PC-3 (cell line): ENCODE results near the gene MAP2K5. TPM values are rescaled to one million over a fixed set of nuclear protein-coding genes. Genes with fewer than 3 reads are reported as not detected.
"Not testable (repeated sequence)": the region's sequence is repeated elsewhere in the genome, so short reads cannot be mapped to it uniquely, and the experiment has no call there.

Source experiments
- ATAC-seq: fragments of 200-7000 bp; cut with Tn5 transposase; 2 replicates; pipeline ENCODE4 v1.9.1; 2020; ENCODE audit warnings: mild to moderate bottlenecking, moderate library complexity
- BruUV-seq: library from RNA; stranded (reverse); fragments of 400-500 nt; replicated peaks from 2 replicates; lab custom pipeline; 2021; lab: Mats Ljungman, UMichigan
- CTCF ChIA-PET: fragments of 300-600 bp; sonication (Branson Sonifier 250); formaldehyde crosslinking; loops from one replicate; lab custom pipeline; 2022; ENCODE audit warnings: antibody characterized with exemption; lab: Charles Lee
- POLR2A ChIA-PET: fragments of 300-600 bp; sonication (Branson Sonifier 250); formaldehyde crosslinking; loops from one replicate; lab custom pipeline; 2022; ENCODE audit warnings: antibody characterized with exemption; ENCODE audit not compliant: unreplicated experiment; lab: Charles Lee
- DNase-seq: peaks from one replicate; pipeline ENCODE4 v3.0.0-alpha.2; 2015
- H2AFZ ChIP-seq: fragments of 300-600 bp; sonication (generic); 2 replicates; pipeline ENCODE4 v1.6.0; 2016; ENCODE audit warnings: antibody characterized with exemption, low read length
- H3F3A ChIP-seq: fragments of 300-600 bp; sonication (generic); one replicate; pipeline ENCODE4 v1.6.0; 2017; ENCODE audit warnings: antibody characterized with exemption, low read length, control low read depth, mild to moderate bottlenecking; ENCODE audit not compliant: unreplicated experiment
- H3K27ac ChIP-seq: fragments of 300-600 bp; sonication (generic); 2 replicates; pipeline ENCODE4 v1.5.1; 2016; ENCODE audit warnings: mild to moderate bottlenecking, low read length
- H3K27me3 ChIP-seq: fragments of 300-600 bp; sonication (generic); 2 replicates; pipeline ENCODE4 v1.6.1; 2016; ENCODE audit warnings: low read length, mixed read lengths
- H3K36me3 ChIP-seq: fragments of 300-600 bp; sonication (generic); 2 replicates; pipeline ENCODE4 v1.6.1; 2016; ENCODE audit warnings: low read depth, mixed run types, low read length, mixed read lengths
- H3K4me1 ChIP-seq: fragments of 300-600 bp; sonication (generic); 2 replicates; pipeline ENCODE4 v1.5.1; 2016; ENCODE audit warnings: low read length; ENCODE audit not compliant: insufficient read depth
- H3K4me2 ChIP-seq: fragments of 300-600 bp; sonication (generic); 2 replicates; pipeline ENCODE4 v1.6.0; 2016; ENCODE audit warnings: low read length
- H3K4me3 ChIP-seq: fragments of 300-600 bp; sonication (generic); 2 replicates; pipeline ENCODE4 v1.5.1; 2016; ENCODE audit warnings: mild to moderate bottlenecking, low read length, mixed read lengths
- H3K79me2 ChIP-seq: fragments of 300-600 bp; sonication (generic); 2 replicates; pipeline ENCODE4 v1.6.1; 2017; ENCODE audit warnings: low read length, mixed read lengths
- H3K9ac ChIP-seq: fragments of 300-600 bp; sonication (generic); 2 replicates; pipeline ENCODE4 v1.6.0; 2016; ENCODE audit warnings: mild to moderate bottlenecking, low read length
- H3K9me2 ChIP-seq: fragments of 300-600 bp; sonication (generic); replicated peaks from 2 replicates; pipeline ENCODE4 v1.6.1; 2016; ENCODE audit warnings: mixed run types, low read length, mixed read lengths
- H3K9me3 ChIP-seq: fragments of 300-600 bp; sonication (generic); 2 replicates; pipeline ENCODE4 v1.6.1; 2016; ENCODE audit warnings: low read length, mixed read lengths
- H4K20me1 ChIP-seq: fragments of 300-600 bp; sonication (generic); 2 replicates; pipeline ENCODE4 v1.6.1; 2016; ENCODE audit warnings: low read length, mixed read lengths
- EZH2 ChIP-seq: fragments of 300-600 bp; sonication (generic); IDR thresholded peaks from one replicate; pipeline ENCODE4 v1.6.1; 2017; ENCODE audit warnings: antibody characterized with exemption, mild to moderate bottlenecking, low read length; ENCODE audit not compliant: unreplicated experiment
- EZH2phosphoT487 ChIP-seq: fragments of 300-600 bp; sonication (generic); IDR thresholded peaks from 2 replicates; pipeline ENCODE4 v1.6.1; 2018; ENCODE audit warnings: mild to moderate bottlenecking, antibody characterized with exemption, low read length, borderline replicate concordance
- intact Hi-C: fragments of 100-400 bp; cut with micrococcal nuclease; formaldehyde crosslinking; loops from 2 replicates; pipeline ENCODE4 v1.9.0; 2023
- total RNA-seq: library from RNA; depleted of rRNA; stranded (reverse); fragments of >200 nt; gene quantifications from 2 replicates; pipeline ENCODE4 v1.2.3, GENCODE V29; 2014
- TF ChIP-seq, protein P1 (sequence below): fragments of 300-600 bp; sonication (generic); conservative IDR thresholded peaks from 2 replicates; pipeline ENCODE4 v1.5.1; 2017; ENCODE audit warnings: antibody characterized with exemption, low read depth, mild to moderate bottlenecking, low read length

MAP2K5 gene
- total RNA-seq, 1 experiment from 2014 or later: 5.5 TPM

DNA sequence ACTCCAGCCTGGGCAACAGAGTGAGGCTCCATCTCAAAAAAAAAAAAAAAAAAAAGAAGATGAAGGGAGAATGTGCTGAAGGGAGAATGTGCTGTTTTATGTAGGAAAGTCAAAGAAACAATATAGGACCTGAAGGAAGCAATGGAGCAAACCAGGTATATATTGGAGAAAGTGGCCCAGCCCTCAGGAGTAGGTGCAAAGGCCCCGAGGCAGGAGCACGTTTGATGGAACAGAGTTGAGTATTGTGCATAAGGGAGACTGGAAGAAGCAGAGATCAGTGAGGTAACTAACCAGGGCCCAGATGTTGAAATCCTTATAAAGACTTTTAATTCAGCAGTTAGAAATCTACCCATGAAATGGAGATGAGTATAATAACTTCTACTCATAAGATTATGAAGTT lies 79.6 kb downstream of the MAP2K5 start:
- no peaks in the 10 kb centered on the region for H3F3A ChIP-seq
- POLR2A ChIA-PET: no interaction called here
- intact Hi-C loops: no loop called here
- no peak for TF ChIP-seq EZH2
- TF ChIP-seq, protein P1, sequence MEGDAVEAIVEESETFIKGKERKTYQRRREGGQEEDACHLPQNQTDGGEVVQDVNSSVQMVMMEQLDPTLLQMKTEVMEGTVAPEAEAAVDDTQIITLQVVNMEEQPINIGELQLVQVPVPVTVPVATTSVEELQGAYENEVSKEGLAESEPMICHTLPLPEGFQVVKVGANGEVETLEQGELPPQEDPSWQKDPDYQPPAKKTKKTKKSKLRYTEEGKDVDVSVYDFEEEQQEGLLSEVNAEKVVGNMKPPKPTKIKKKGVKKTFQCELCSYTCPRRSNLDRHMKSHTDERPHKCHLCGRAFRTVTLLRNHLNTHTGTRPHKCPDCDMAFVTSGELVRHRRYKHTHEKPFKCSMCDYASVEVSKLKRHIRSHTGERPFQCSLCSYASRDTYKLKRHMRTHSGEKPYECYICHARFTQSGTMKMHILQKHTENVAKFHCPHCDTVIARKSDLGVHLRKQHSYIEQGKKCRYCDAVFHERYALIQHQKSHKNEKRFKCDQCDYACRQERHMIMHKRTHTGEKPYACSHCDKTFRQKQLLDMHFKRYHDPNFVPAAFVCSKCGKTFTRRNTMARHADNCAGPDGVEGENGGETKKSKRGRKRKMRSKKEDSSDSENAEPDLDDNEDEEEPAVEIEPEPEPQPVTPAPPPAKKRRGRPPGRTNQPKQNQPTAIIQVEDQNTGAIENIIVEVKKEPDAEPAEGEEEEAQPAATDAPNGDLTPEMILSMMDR: no peak
- TF ChIP-seq EZH2phosphoT487: no peak
- no peak overlapping the region for H3K4me3 ChIP-seq
- H4K20me1 ChIP-seq: no peaks in the 10 kb centered on the region
- H3K36me3 ChIP-seq: no peaks in the 10 kb centered on the region
- H3K4me1 ChIP-seq: no peaks in the 10 kb centered on the region
- DNase-seq (no peak), ATAC-seq (no peak)
- H3K9me3 ChIP-seq: no peaks in the 10 kb centered on the region
- no TSS peak for BruUV-seq
- no peak overlapping the region for H3K4me2 ChIP-seq
- no peak overlapping the region for H3K27ac ChIP-seq
- no peak overlapping the region for H2AFZ ChIP-seq
- CTCF ChIA-PET: no interaction called here
- H3K9ac ChIP-seq: no peak overlapping the region
- H3K27me3 ChIP-seq: no peaks in the 10 kb centered on the region
- no peaks in the 10 kb centered on the region for H3K79me2 ChIP-seq
- H3K9me2 ChIP-seq: no peaks in the 10 kb centered on the region

DNA sequence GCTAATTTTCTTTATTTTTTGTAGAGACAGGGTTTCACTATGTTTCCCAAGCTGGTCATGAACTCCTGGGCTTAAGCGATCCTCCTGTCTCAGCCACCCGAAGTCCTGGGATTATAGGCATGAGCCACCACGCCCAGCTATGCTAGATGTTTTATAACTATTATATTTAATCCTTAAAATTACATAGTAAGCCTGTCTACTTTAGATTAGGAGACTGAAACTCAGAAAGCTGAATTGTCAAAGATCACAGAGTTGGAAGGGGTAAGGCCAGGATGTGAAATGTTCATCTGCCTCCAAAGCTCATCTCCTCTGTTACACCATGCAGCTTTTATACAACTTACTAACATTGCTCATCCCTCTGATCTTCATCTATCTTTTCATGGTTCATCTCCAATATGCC lies 89.8 kb downstream of the MAP2K5 start:
- intact Hi-C loops: no loop called here
- no TSS peak for BruUV-seq
- Histone ChIP-seq H3K4me3 (no peak overlapping the region), H3K9me3 (no peaks in the 10 kb centered on the region), H3K79me2 (no peaks in the 10 kb centered on the region), H3K9me2 (no peaks in the 10 kb centered on the region), H3F3A (no peaks in the 10 kb centered on the region), H4K20me1 (no peaks in the 10 kb centered on the region), H3K4me2 (no peak overlapping the region), H3K27ac (no peak overlapping the region), H3K36me3 (no peaks in the 10 kb centered on the region), H3K4me1 (no peaks in the 10 kb centered on the region), H3K27me3 (no peaks in the 10 kb centered on the region), H2AFZ (no peak overlapping the region), H3K9ac (no peak overlapping the region)
- ChIA-PET POLR2A (no interaction called here), CTCF (no interaction called here)
- ATAC-seq (no peak), DNase-seq (no peak)
- TF ChIP-seq, protein P1: no peak
- TF ChIP-seq EZH2phosphoT487 (no peak), EZH2 (no peak)

DNA sequence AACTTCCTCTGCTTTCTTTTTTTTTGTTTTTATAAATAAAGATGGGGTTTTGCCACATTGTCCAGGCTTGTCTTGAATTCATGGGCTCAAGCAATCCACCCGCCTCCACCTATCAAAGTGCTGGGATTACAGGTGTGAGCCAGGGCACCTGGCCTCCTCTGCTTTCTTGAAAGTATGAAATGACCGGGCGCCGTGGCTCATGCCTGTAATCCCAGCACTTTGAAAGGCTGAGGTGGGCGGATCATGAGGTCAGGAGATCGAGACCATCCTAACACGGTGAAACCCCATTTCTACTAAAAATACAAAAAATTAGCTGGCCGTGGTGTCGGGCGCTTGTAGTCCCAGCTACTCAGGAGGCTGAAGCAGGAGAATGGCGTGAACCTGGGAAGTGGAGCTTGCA lies 93.4 kb downstream of the MAP2K5 start:
- POLR2A ChIA-PET, H3F3A ChIP-seq, H3K4me2 ChIP-seq, H3K36me3 ChIP-seq, H3K4me1 ChIP-seq, H3K27me3 ChIP-seq, H3K9me2 ChIP-seq, H2AFZ ChIP-seq, H4K20me1 ChIP-seq, H3K79me2 ChIP-seq, ATAC-seq, H3K4me3 ChIP-seq, BruUV-seq, H3K27ac ChIP-seq, H3K9ac ChIP-seq, H3K9me3 ChIP-seq, intact Hi-C loops, CTCF ChIA-PET, DNase-seq: not testable (repeated sequence)
